HG02852 (cell line): ENCODE results near the gene LRRC14B.

Experiments
- ATAC-seq: cut with Tn5 transposase; IDR thresholded peaks from one replicate; pipeline ENCODE4 v1.9.1; 2021; ENCODE audit warnings: mild to moderate bottlenecking, moderate library complexity; ENCODE audit not compliant: unreplicated experiment

Gene LRRC14B

DNA sequence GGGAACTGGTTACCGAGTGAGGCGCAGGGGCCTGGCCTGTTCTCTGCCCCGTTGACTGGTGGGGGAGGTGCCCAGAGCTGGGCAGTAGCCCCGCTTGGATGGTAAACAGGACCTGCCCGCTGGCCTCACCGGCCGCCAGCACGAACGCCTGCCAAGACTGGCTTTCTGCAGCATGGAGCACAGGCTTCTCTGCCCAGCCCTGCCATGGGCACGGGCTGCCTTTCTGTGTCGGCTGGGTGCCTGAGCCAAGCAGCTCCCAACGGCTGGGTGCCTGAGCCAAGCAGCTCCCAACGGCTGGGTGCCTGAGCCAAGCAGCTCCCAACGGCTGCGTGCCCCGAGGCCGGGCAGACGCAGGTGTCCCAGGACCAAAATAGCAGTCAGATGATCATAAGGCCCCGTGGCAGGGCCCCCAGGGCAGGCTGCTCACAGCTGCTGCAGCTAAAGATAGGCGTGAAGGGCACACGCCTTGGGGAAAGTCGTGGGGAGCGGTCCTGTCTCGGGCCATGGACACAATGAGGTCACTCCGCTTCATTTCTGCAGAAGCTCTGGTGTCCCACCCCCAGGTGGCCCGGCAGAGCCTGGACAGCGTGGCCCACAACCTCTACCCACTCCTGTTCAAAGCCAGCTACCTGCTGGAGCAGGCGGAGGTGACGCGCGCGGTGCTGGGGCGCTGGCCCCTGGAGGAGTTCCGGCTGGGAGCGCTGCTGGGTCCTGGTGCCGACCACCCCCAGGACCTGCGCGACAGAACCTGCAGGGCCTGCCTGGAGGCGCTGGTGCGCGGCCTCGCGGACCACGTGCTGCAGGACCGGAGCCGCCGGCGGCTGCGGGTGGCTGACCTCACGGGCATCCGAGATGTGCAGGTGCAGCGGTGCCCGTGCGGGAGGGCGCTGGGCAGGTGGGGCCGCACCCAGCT is at the start of gene LRRC14B:
TSS of gene LRRC14B (plus strand) at position 460 of the 913 bp plus-strand sequence. CDS start at position 504, 44 bp downstream.
- ATAC-seq: peak; percentile 34

- no peak for ATAC-seq
These were observed 49.5 kb upstream of the LRRC14B start for GRCh38 chr5:141761-142160.

DNA sequence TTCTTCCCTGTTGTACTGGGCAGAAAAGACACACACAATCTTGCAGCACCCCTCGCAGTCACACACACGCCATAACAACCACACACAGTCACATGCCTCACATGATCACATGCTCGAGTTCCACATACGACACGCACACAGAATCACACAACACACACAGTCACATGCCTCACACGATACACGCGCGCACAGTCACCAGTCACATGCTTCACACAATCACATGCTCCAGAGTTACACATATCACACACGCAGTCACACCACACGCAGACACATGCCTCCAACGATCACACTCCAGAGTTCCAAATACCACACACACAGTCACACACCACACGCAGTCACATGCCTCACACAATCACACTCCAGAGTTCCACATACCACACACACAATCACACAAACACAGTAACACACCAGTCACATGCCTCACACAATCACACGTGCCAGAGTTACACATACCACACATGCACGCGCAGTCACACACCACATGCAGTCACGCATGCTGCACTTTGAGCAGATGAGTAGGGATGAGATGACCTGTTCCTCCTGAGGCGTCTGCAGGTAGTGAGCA is 49.0 kb upstream of the LRRC14B start:
- no peak for ATAC-seq

GRCh38 chr5:143041-143440 is 48.3 kb upstream of the LRRC14B start:
- no peak for ATAC-seq

- ATAC-seq: no peak
These were observed 46.4 kb upstream of the LRRC14B start for GRCh38 chr5:144941-145340.

DNA sequence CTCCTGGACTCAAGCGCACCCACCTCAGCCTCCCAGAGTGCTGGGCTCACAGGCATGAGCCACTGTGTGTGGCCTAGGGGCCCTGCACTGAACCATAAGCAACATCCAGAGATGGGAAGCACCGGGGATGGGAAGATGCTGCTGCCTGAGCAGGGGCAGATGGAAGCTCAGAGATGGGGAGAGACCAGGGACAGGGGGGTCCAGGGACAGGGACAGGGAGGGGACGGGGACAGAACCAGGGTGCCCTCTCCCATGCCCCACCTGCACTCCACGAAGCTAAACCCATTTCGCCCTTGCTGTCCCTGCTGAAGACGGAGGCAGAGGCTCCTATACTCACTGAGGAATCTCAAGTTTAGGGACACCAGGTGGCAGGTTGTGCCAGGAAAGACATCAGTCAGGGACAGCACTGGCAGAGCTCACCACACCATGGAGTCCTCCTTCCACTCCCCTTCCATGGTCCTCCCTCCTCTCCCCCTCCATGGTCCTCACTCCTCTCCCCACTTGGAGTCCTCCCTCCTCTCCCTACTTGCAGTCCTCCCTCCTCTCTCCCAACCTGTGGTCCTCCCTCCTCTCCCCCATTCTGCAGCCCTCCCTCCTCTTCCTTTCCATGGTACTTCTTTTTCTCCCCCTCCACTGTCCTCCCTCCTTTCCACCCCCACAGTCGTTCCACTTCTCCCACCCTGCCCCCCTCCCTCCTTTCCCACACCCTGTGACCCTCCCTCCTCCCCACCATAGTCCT is 45.5 kb upstream of the LRRC14B start:
- ATAC-seq: no peak

DNA sequence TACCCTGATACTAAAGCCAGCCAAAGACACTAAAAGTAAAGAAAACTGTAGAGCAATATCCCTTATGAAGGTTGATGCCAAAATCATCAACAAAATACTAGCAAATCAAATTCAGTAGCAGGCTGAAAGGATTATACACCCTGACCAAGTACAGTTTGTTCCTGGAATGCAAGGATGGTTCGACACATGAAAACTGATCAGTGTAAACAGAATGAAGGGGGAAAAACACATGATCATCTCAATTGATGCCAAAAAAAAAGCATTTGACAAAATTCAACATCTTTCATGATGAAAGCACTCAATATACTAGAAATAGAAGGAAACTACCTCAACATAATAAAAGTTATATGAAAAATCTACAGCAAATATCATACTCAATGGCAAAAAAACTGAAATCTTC is 43.5 kb upstream of the LRRC14B start:
- ATAC-seq: no peak

- ATAC-seq: no peak
These were observed 41.4 kb upstream of the LRRC14B start for GRCh38 chr5:149745-150485.

- no peak for ATAC-seq
These were observed 40.5 kb upstream of the LRRC14B start for GRCh38 chr5:150746-151145.

GRCh38 chr5:152077-152476 is 39.2 kb upstream of the LRRC14B start:
- ATAC-seq: no peak

DNA sequence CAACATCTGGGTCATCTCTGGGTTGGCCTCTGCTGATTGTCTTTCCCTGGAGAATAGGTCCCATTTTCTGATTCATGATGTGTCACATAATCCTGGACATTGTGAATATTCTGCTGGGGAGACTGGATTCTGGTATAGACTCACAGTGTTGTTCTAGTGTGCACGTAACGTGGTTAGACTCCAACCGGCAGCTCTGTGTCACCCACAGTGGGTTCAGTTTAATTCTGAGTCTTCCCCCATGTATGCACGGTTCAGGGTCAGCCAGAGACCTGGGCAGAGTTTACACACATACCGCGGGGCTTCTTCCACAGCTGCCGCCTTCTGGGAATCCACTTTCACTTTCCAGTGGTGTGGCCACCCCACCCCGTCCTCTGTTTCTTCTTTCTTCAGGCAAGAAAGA is 38.0 kb upstream of the LRRC14B start:
- no peak for ATAC-seq

GRCh38 chr5:154236-154635 is 37.1 kb upstream of the LRRC14B start:
- no peak for ATAC-seq

DNA sequence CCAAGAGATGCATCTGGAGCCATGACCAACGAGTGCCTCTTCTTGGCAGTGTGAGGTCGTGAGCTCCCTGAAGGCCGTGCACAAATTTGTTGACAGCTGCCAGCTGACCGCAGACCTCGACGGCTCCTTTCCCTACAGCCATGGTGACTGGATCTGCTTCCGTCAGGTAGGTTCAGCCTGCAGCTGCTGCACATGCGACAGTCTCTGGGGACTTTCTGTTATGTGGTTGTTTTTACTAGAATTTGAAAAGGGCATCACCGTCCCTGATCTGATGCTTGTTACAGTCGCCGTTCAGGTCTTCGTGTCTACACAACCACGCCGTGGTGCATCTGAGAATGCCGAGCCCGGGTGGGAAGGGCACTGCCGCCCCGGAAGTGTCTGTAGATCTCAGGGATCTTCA is 36.5 kb upstream of the LRRC14B start:
- no peak for ATAC-seq

DNA sequence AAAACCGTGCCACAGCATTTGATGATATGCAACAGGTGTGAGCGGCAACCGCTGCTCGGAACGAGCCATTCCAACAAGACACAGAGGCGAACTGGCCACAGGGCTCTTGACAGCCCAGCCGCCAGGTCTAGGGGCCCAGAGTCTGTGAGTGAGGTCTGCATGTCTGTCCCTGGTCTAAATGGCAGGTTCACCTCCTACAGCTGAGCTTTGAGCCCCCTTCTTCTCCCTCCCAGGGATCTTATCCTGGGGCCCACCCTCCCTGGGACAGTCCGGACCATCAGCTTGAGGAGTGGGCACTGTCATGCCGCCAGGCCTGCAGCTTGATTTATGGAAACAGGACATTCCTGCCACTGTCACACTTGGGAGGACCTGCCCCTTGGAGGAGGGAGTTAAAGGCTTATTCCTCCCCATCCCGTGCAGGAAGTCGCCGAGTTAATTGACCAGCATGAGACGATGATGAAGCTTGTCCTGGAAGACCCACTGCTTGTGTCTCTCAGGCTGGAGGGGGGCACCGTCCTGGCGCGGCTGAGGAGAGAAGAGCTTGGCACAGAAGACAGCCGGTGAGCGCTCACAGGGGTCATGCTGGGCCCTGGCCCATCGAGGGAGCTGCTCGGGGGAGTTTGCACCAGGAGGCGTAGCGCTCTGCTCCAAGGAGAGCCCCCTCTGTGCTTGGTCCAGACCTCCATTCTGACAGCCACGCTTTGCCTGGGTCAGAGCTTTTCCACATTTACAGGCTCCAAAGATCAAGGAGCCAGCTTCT is 35.5 kb upstream of the LRRC14B start:
- ATAC-seq: no peak

- ATAC-seq: no peak
These were observed 34.8 kb upstream of the LRRC14B start for GRCh38 chr5:156411-157072.

DNA sequence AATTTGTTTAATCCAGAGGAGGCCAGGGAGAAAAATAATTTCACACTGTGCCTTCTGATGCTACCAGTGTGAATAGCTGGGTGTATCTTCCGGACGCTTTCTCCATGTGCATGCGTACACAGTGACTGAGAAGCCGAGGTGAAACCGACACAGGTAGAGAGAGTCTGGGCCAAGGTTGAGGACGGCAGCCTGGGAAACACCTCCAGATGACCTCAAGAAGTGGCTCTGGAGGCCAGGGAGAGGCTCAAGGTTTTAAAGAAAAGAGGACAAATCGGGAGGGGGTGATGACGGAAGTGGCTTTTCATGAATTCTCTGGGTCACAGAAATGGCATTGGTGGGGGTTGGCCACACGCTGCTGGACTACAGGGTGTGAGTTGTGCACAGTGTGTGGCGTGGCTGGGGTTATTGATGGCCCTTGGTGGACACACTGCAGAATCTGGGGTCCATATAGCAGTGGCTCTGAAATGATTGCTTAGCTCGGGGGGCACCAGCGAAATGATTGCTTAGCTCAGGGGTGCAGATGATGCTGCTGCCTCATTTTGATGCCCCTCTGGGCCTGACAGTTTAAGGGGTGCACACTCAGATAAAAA is 34.1 kb upstream of the LRRC14B start:
- no peak for ATAC-seq

DNA sequence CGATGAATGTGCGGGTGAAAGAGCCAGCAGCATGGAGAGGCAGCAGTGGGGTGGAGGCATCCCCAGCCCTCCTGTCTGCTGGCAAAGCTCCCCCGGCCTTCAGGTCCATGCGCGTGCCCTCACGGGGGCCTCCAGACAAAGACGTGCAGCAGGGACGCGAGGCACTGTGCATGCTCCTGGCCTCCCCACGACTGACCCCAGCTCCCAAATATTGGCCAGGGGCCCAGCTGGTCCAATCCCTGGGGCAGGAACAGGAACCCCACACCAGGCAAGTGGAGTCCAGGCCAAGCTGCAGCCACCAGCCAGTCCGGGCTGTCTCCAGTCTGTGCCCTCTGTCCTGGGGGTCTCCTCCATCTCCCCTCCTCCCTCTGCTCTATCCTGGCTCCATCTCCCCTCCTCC is 33.5 kb upstream of the LRRC14B start:
- ATAC-seq: no peak

DNA sequence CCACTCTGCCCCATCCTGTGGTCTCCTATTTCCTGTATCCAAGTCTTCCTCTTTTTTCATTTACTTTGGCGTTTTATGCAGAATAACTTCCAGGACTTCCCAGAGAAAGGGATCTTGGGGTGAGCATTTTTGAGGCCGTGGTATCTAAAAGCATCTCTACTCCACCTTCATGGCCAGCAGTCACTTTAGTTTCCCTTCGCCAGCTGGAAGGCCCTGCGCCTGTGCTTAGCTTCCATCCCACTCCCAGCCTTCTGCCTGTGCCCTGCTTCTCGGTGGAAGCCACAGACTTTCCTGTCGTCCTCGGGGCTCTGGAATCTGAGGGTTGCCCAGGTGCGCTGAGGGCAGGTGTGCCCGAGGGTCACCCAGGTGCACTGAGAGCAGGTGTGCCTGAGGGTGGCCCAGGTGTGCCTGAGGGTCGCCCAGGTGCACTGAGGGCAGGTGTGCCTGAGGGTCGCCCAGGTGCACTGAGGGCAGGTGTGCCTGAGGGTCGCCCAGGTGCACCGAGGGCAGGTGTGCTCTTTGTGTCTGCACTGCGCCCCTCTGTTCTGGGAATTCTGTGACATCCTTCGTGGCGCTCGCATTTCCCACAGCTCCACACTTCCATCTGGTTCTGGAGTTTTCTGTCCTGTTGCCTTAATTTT is 32.4 kb upstream of the LRRC14B start:
- no peak for ATAC-seq
